ENCODE results near the gene SUGP2. TPM values are rescaled to one million over a fixed set of nuclear protein-coding genes. Genes with fewer than 3 reads are reported as not detected.

Gene SUGP2
- polyA plus RNA-seq, 1 donor from 2014 or later, result 204 TPM

DNA sequence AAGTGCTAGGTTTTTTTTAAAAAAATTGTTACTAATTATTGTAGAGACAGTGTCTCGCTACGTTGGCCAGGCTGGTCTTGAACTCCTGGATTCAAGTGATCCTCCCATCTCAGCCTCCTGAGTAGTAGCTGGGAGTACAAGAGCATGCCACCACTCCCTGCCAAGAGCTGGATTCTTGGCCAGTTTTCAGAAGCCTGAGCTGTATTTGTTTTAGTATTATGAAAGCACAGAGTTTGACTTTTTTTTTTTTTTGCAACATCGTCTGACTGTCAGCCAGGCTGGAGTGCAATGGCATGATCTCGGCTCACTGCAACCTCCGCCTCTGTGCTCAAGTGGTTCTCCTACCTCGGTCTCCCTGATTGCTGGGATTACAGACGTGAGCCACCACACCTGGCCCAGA lies 7.1 kb upstream of the SUGP2 start:
- Histone ChIP-seq H3K27me3 (ENCODE audit: insufficient read depth, low read depth, low read length) (no peaks in the 10 kb centered on the region), H3K9me2 (ENCODE audit: insufficient read depth, low read length) (no peaks in the 10 kb centered on the region), H2AFZ (ENCODE audit: low read depth, low read length) (no peak overlapping the region), H3K9ac (ENCODE audit: low read length) (no peak overlapping the region), H3K79me2 (replicated peaks; ENCODE audit: insufficient read depth, low read length) (peaks cover 10% of the 10 kb centered on the region), H3K4me2 (ENCODE audit: low read length) (no peak overlapping the region), H3K27ac (ENCODE audit: low read length) (no peak overlapping the region), H3K4me3 (ENCODE audit: low read length) (no peak overlapping the region), H3F3A (ENCODE audit: insufficient read depth, low read length, poor library complexity, severe bottlenecking) (no peaks in the 10 kb centered on the region), H3K36me3 (ENCODE audit: insufficient read depth, low read length) (no peaks in the 10 kb centered on the region), H4K20me1 (ENCODE audit: insufficient read depth) (no peaks in the 10 kb centered on the region), H3K9me3 (ENCODE audit: low read length) (no peaks in the 10 kb centered on the region)
- no peak for TF ChIP-seq RAD21 (conservative IDR thresholded peaks at IDR 0.05)
- no peak for TF ChIP-seq POLR2AphosphoS5 (IDR thresholded peaks at IDR 0.05)
- no peak for TF ChIP-seq EP300 (conservative IDR thresholded peaks at IDR 0.05; ENCODE audit: poor library complexity, severe bottlenecking)
- TF ChIP-seq, protein P1, sequence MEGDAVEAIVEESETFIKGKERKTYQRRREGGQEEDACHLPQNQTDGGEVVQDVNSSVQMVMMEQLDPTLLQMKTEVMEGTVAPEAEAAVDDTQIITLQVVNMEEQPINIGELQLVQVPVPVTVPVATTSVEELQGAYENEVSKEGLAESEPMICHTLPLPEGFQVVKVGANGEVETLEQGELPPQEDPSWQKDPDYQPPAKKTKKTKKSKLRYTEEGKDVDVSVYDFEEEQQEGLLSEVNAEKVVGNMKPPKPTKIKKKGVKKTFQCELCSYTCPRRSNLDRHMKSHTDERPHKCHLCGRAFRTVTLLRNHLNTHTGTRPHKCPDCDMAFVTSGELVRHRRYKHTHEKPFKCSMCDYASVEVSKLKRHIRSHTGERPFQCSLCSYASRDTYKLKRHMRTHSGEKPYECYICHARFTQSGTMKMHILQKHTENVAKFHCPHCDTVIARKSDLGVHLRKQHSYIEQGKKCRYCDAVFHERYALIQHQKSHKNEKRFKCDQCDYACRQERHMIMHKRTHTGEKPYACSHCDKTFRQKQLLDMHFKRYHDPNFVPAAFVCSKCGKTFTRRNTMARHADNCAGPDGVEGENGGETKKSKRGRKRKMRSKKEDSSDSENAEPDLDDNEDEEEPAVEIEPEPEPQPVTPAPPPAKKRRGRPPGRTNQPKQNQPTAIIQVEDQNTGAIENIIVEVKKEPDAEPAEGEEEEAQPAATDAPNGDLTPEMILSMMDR (IDR thresholded peaks at IDR 0.05; ENCODE audit: poor library complexity, severe bottlenecking), result no peak
- TF ChIP-seq SMC3 (conservative IDR thresholded peaks at IDR 0.05; ENCODE audit: poor library complexity), result no peak
- no peak for TF ChIP-seq TAF1 (IDR thresholded peaks at IDR 0.05; ENCODE audit: low read depth)
- no peak for TF ChIP-seq EZH2 (IDR thresholded peaks at IDR 0.05; ENCODE audit: borderline replicate concordance, insufficient read depth, low read length, poor library complexity, severe bottlenecking)
- TF ChIP-seq, protein P2, sequence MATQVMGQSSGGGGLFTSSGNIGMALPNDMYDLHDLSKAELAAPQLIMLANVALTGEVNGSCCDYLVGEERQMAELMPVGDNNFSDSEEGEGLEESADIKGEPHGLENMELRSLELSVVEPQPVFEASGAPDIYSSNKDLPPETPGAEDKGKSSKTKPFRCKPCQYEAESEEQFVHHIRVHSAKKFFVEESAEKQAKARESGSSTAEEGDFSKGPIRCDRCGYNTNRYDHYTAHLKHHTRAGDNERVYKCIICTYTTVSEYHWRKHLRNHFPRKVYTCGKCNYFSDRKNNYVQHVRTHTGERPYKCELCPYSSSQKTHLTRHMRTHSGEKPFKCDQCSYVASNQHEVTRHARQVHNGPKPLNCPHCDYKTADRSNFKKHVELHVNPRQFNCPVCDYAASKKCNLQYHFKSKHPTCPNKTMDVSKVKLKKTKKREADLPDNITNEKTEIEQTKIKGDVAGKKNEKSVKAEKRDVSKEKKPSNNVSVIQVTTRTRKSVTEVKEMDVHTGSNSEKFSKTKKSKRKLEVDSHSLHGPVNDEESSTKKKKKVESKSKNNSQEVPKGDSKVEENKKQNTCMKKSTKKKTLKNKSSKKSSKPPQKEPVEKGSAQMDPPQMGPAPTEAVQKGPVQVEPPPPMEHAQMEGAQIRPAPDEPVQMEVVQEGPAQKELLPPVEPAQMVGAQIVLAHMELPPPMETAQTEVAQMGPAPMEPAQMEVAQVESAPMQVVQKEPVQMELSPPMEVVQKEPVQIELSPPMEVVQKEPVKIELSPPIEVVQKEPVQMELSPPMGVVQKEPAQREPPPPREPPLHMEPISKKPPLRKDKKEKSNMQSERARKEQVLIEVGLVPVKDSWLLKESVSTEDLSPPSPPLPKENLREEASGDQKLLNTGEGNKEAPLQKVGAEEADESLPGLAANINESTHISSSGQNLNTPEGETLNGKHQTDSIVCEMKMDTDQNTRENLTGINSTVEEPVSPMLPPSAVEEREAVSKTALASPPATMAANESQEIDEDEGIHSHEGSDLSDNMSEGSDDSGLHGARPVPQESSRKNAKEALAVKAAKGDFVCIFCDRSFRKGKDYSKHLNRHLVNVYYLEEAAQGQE (IDR thresholded peaks at IDR 0.05; ENCODE audit: borderline replicate concordance), result no peak
- TF ChIP-seq MXI1 (conservative IDR thresholded peaks at IDR 0.05; ENCODE audit: poor library complexity, severe bottlenecking), result no peak

DNA sequence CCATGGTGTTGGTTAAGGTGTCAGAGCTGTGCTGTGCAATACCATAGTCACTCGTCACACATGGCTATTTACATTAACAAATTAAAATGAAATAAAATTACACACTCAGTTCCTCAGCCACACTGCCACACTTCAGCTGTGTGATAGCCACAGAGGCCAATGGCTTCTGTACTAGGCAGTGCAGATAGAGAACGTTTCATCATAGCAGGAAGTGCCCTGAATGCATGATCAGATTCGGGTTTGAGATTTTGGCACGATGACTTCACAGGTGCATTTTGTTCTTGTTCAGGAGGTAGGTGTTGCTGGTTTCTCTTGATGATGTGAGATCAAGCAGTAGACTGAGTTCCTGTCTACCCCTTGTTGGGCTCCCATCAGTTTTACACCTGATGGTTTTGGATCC lies 6.6 kb upstream of the SUGP2 start:
- Histone ChIP-seq H3K27me3 (ENCODE audit: insufficient read depth, low read depth, low read length) (no peaks in the 10 kb centered on the region), H3K27ac (ENCODE audit: low read length) (no peak overlapping the region), H3K4me3 (ENCODE audit: low read length) (no peak overlapping the region), H3K9me2 (ENCODE audit: insufficient read depth, low read length) (no peaks in the 10 kb centered on the region), H3K36me3 (ENCODE audit: insufficient read depth, low read length) (no peaks in the 10 kb centered on the region), H3F3A (ENCODE audit: insufficient read depth, low read length, poor library complexity, severe bottlenecking) (no peaks in the 10 kb centered on the region), H2AFZ (ENCODE audit: low read depth, low read length) (no peak overlapping the region), H4K20me1 (ENCODE audit: insufficient read depth) (no peaks in the 10 kb centered on the region), H3K79me2 (replicated peaks; ENCODE audit: insufficient read depth, low read length) (peaks cover 14% of the 10 kb centered on the region), H3K9ac (ENCODE audit: low read length) (no peak overlapping the region), H3K4me2 (ENCODE audit: low read length) (no peak overlapping the region), H3K9me3 (ENCODE audit: low read length) (no peaks in the 10 kb centered on the region)
- TF ChIP-seq POLR2AphosphoS5 (IDR thresholded peaks at IDR 0.05) (no peak), MXI1 (conservative IDR thresholded peaks at IDR 0.05; ENCODE audit: poor library complexity, severe bottlenecking) (no peak), TAF1 (IDR thresholded peaks at IDR 0.05; ENCODE audit: low read depth) (no peak), RAD21 (conservative IDR thresholded peaks at IDR 0.05) (no peak), EZH2 (IDR thresholded peaks at IDR 0.05; ENCODE audit: borderline replicate concordance, insufficient read depth, low read length, poor library complexity, severe bottlenecking) (no peak), SMC3 (conservative IDR thresholded peaks at IDR 0.05; ENCODE audit: poor library complexity) (no peak), EP300 (conservative IDR thresholded peaks at IDR 0.05; ENCODE audit: poor library complexity, severe bottlenecking) (no peak)
- TF ChIP-seq, protein P1 (IDR thresholded peaks at IDR 0.05; ENCODE audit: poor library complexity, severe bottlenecking), result no peak
- TF ChIP-seq, protein P2 (IDR thresholded peaks at IDR 0.05; ENCODE audit: borderline replicate concordance), result no peak

All from neural cell (in vitro differentiated cells).